ENCODE data around the gene DLGAP1.

DLGAP1 gene

GRCh38 chr18:3803350-3803749 is 651.8 kb downstream of the DLGAP1 start:
- Mint-ChIP-seq H3K27ac (no peak overlapping the region), H3K4me3 (no peak overlapping the region), H3K9me3 (no peaks in the 10 kb centered on the region)

DNA sequence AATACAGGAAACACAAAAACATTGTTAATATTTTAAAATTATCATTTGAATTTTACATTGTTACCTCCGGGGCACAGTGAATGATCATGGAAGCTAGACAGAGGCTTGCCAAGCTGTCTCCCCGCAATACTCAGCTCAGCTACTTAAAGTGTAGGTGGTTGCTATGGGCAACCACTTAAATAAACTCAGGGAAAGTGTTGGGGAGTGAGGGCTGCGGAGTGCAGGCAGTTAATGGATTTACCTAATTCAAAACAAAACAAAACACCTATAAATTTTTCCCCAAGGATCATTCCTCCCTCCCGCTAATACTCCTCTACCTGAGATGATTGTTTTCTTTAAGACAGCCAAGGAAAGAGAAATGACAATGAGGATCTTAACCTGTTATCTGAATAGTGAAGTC is 655.6 kb downstream of the DLGAP1 start:
- no peaks in the 10 kb centered on the region for H3K36me3 Mint-ChIP-seq (ENCODE audit: low read depth)
- H3K9me3 Mint-ChIP-seq: no peaks in the 10 kb centered on the region
- H3K4me1 Mint-ChIP-seq (ENCODE audit: low read depth): no peaks in the 10 kb centered on the region
- no peak for DNase-seq (ENCODE audit: low spot score)
- H3K4me3 Mint-ChIP-seq: no peak overlapping the region
- H3K27me3 Mint-ChIP-seq (ENCODE audit: low read depth): no peaks in the 10 kb centered on the region
- H3K27ac Mint-ChIP-seq: no peak overlapping the region

More at GRCh38 chr18:3803350-3803749, 651.8 kb downstream of the DLGAP1 start:
- H3K36me3 Mint-ChIP-seq (ENCODE audit: low read depth): no peaks in the 10 kb centered on the region
- no peaks in the 10 kb centered on the region for H3K27me3 Mint-ChIP-seq (ENCODE audit: low read depth)
- H3K4me1 Mint-ChIP-seq (ENCODE audit: low read depth): no peaks in the 10 kb centered on the region
- DNase-seq (ENCODE audit: low spot score): no peak

DNA sequence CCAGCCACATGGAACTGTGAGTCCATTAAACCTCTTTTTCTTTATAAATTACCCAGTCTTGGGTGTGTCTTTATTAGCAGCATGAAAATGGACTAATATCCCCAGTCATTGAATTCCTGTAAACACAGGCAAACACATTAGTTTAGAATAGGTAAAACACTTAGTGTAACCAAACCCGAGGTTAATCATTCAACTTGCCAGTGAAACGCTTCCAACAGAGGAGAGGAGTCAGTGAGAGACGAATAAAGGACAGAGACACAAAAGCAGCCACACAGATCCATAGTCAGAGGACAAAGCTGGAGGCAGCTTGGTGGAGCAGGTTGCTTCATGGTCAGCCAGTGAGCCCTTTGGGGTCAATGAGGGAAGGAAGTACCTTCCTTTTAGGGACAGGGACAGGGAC is 657.1 kb downstream of the DLGAP1 start:
- no peak for DNase-seq (ENCODE audit: low spot score)
- Mint-ChIP-seq H3K36me3 (ENCODE audit: low read depth) (no peaks in the 10 kb centered on the region), H3K27me3 (ENCODE audit: low read depth) (no peaks in the 10 kb centered on the region), H3K9me3 (no peaks in the 10 kb centered on the region), H3K27ac (no peak overlapping the region), H3K4me1 (ENCODE audit: low read depth) (no peaks in the 10 kb centered on the region), H3K4me3 (no peak overlapping the region)

DNA sequence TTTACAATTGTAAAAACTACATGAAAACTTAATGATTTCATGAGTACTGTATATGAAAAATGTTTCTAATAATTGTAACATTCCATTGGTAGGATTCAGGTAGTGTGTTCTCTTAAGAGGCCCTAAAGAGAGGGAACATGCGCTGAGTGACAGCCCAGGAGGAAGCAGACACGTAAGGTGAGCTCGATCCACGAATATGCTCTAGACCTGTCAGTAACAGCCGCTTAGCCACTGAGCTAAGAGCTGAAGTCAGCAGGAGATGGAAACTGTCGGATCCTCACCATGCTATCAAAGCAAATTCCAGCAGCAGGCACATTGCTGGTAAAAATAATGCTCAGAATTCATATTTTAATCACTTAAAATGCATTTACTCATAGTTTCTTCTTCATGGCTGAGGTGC is 658.7 kb downstream of the DLGAP1 start:
- no peaks in the 10 kb centered on the region for H3K27me3 Mint-ChIP-seq (ENCODE audit: low read depth)
- DNase-seq (ENCODE audit: low spot score): no peak

DNA sequence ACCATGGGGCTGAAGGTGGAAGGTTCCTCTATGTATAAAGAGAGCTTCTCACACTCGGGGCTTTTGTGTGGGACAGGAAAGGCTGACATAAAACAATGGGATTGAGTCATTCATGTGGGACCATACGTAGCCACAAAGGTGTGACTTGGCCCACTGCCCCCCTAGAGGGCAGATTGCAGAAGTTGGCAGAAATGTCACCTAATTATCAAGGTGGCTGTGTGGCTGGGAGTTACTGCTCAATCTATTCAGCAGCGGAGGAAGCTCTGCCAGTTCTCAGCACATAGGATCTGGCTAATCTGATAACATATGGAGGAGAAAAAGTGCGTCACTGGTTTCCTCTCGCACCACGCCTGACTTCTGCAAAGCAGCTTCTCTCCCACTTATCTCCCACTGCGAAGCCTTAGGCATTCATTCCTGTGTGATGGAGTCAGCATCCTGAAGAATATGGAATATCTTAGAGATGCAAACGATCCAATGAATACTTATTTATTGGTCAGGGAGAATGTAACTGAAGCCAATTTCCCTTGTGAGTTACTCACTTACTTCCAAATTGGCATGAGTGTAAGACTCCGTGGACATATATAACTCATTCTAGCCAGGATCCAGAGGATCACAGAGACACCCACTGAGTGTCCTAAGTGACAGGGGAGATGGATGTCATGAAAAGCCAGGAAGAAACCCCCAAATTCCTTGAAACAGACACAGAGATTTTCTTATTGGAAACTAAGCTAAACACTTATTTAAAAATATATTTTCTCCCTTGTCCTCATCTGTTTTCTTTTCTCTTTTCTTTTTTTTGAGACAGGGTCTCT is 660.4 kb downstream of the DLGAP1 start:
- Mint-ChIP-seq H3K4me1 (ENCODE audit: low read depth) (no peaks in the 10 kb centered on the region), H3K4me3 (no peak overlapping the region), H3K27ac (no peak overlapping the region), H3K27me3 (ENCODE audit: low read depth) (no peaks in the 10 kb centered on the region), H3K36me3 (ENCODE audit: low read depth) (no peaks in the 10 kb centered on the region), H3K9me3 (no peaks in the 10 kb centered on the region)
- no peak for DNase-seq (ENCODE audit: low spot score)

More for the DNA sequence above, 658.7 kb downstream of the DLGAP1 start:
- H3K36me3 Mint-ChIP-seq (ENCODE audit: low read depth): no peaks in the 10 kb centered on the region
- H3K4me3 Mint-ChIP-seq: no peak overlapping the region
- H3K9me3 Mint-ChIP-seq: no peaks in the 10 kb centered on the region
- H3K4me1 Mint-ChIP-seq (ENCODE audit: low read depth): no peaks in the 10 kb centered on the region
- no peak overlapping the region for H3K27ac Mint-ChIP-seq

GRCh38 chr18:3793545-3793944 is 661.6 kb downstream of the DLGAP1 start:
- H3K9me3 Mint-ChIP-seq: no peaks in the 10 kb centered on the region
- no peak for DNase-seq (ENCODE audit: low spot score)
- no peaks in the 10 kb centered on the region for H3K27me3 Mint-ChIP-seq (ENCODE audit: low read depth)
- H3K4me1 Mint-ChIP-seq (ENCODE audit: low read depth): no peaks in the 10 kb centered on the region
- H3K4me3 Mint-ChIP-seq: no peak overlapping the region
- H3K36me3 Mint-ChIP-seq (ENCODE audit: low read depth): no peaks in the 10 kb centered on the region
- no peak overlapping the region for H3K27ac Mint-ChIP-seq

- H3K9me3 Mint-ChIP-seq: no peaks in the 10 kb centered on the region
- H3K36me3 Mint-ChIP-seq (ENCODE audit: low read depth): no peaks in the 10 kb centered on the region
- no peak overlapping the region for H3K4me3 Mint-ChIP-seq
- no peak for DNase-seq (ENCODE audit: low spot score)
- no peaks in the 10 kb centered on the region for H3K4me1 Mint-ChIP-seq (ENCODE audit: low read depth)
- no peaks in the 10 kb centered on the region for H3K27me3 Mint-ChIP-seq (ENCODE audit: low read depth)
- H3K27ac Mint-ChIP-seq: no peak overlapping the region
Measured at GRCh38 chr18:3793111-3793510, 662.0 kb downstream of the DLGAP1 start.

GRCh38 chr18:3792711-3793110 is 662.4 kb downstream of the DLGAP1 start:
- DNase-seq (ENCODE audit: low spot score): no peak
- Mint-ChIP-seq H3K4me3 (no peak overlapping the region), H3K27ac (no peak overlapping the region), H3K36me3 (ENCODE audit: low read depth) (no peaks in the 10 kb centered on the region), H3K9me3 (no peaks in the 10 kb centered on the region), H3K4me1 (ENCODE audit: low read depth) (no peaks in the 10 kb centered on the region), H3K27me3 (ENCODE audit: low read depth) (no peaks in the 10 kb centered on the region)

GRCh38 chr18:3791238-3791637 is 663.9 kb downstream of the DLGAP1 start:
- Mint-ChIP-seq H3K4me1 (ENCODE audit: low read depth) (no peaks in the 10 kb centered on the region), H3K27ac (no peak overlapping the region), H3K27me3 (ENCODE audit: low read depth) (no peaks in the 10 kb centered on the region), H3K36me3 (ENCODE audit: low read depth) (no peaks in the 10 kb centered on the region), H3K4me3 (no peak overlapping the region), H3K9me3 (no peaks in the 10 kb centered on the region)
- no peak for DNase-seq (ENCODE audit: low spot score)

GRCh38 chr18:3790703-3791102 is 664.4 kb downstream of the DLGAP1 start:
- H3K4me1 Mint-ChIP-seq (ENCODE audit: low read depth): no peaks in the 10 kb centered on the region
- no peak for DNase-seq (ENCODE audit: low spot score)
- H3K9me3 Mint-ChIP-seq: no peaks in the 10 kb centered on the region
- H3K27ac Mint-ChIP-seq: no peak overlapping the region
- peaks cover 2% of the 10 kb centered on the region for H3K27me3 Mint-ChIP-seq (ENCODE audit: low read depth)
- H3K36me3 Mint-ChIP-seq (ENCODE audit: low read depth): no peaks in the 10 kb centered on the region
- H3K4me3 Mint-ChIP-seq: no peak overlapping the region

DNA sequence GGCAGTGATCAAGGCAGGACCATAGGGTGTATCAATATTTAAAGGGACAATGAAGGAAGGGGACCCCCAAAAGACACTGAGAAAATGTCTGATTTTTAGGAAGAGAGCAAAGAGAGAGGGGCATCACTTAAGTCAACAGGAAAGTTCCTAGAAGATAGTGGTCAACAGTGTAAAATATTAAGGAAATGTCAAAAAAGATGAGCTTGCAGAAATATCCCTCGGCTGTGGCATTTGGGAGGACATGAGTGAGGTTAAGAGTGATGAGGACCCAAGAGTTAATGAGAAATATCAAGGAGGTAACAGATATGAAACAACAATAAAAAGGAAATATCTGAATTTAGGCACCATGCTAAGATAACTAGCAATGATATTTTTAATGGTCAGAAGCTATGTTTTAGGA is 665.6 kb downstream of the DLGAP1 start:
- H3K36me3 Mint-ChIP-seq (ENCODE audit: low read depth): no peaks in the 10 kb centered on the region
- no peaks in the 10 kb centered on the region for H3K9me3 Mint-ChIP-seq
- H3K4me1 Mint-ChIP-seq (ENCODE audit: low read depth): no peaks in the 10 kb centered on the region
- H3K27me3 Mint-ChIP-seq (ENCODE audit: low read depth): peaks cover 2% of the 10 kb centered on the region
- DNase-seq (ENCODE audit: low spot score): no peak
- no peak overlapping the region for H3K27ac Mint-ChIP-seq
- no peak overlapping the region for H3K4me3 Mint-ChIP-seq

DNA sequence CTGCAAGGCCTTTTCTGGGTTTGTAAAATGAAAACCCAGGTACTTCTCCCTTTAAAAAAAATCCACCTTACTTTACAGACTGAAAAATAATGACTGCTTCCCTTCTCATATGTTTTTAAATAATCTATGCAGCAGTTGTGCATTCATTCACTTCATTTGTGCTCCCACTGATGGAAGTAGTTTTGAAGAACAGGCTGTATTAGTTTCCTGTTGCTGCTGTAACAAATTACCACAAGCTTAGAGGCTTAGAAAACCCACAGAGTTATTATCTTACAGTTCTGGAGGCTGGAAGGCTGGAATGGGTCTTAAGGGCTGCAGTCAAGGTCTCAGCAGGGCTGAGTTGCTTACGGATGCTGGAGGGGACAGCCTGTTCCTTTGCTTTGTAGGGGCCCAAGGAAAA is 670.2 kb downstream of the DLGAP1 start:
- no peaks in the 10 kb centered on the region for H3K4me1 Mint-ChIP-seq (ENCODE audit: low read depth)
- no peaks in the 10 kb centered on the region for H3K36me3 Mint-ChIP-seq (ENCODE audit: low read depth)
- H3K9me3 Mint-ChIP-seq: no peaks in the 10 kb centered on the region
- no peak overlapping the region for H3K4me3 Mint-ChIP-seq
- DNase-seq (ENCODE audit: low spot score): no peak
- H3K27me3 Mint-ChIP-seq (ENCODE audit: low read depth): peaks cover 4% of the 10 kb centered on the region
- no peak overlapping the region for H3K27ac Mint-ChIP-seq

GRCh38 chr18:3782901-3783300 is 672.2 kb downstream of the DLGAP1 start:
- DNase-seq (ENCODE audit: low spot score): no peak
- no peak overlapping the region for H3K27ac Mint-ChIP-seq
- H3K27me3 Mint-ChIP-seq (ENCODE audit: low read depth): peaks cover 4% of the 10 kb centered on the region
- H3K4me1 Mint-ChIP-seq (ENCODE audit: low read depth): no peaks in the 10 kb centered on the region
- H3K36me3 Mint-ChIP-seq (ENCODE audit: low read depth): no peaks in the 10 kb centered on the region
- no peak overlapping the region for H3K4me3 Mint-ChIP-seq
- no peaks in the 10 kb centered on the region for H3K9me3 Mint-ChIP-seq

DNA sequence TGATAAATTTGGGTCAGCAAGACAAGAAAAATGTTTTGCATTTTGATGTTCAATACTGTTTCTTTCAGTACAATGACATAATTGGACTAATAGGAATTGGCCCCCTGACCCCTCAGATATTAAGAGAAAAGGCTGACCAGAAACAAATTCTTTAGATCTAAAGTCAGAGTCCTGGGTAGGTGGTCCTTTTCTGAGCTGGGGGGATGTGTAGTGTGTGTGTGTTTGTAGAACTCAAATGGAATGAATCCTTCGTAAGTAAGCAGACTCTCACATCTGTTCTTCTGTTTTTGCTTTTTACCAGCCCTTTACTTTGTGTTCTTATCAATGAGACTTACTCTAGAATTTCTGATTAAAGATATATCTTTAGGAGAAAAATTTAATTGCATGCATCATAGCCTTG is 677.4 kb downstream of the DLGAP1 start:
- Mint-ChIP-seq H3K36me3 (ENCODE audit: low read depth) (no peaks in the 10 kb centered on the region), H3K4me1 (ENCODE audit: low read depth) (no peaks in the 10 kb centered on the region), H3K4me3 (no peak overlapping the region), H3K9me3 (no peaks in the 10 kb centered on the region), H3K27ac (no peak overlapping the region), H3K27me3 (ENCODE audit: low read depth) (peaks cover 6% of the 10 kb centered on the region)
- no peak for DNase-seq (ENCODE audit: low spot score)

- no peak overlapping the region for H3K4me3 Mint-ChIP-seq
Measured at GRCh38 chr18:3777122-3777521, 678.0 kb downstream of the DLGAP1 start.

More at GRCh38 chr18:3777122-3777521, 678.0 kb downstream of the DLGAP1 start:
- peaks cover 6% of the 10 kb centered on the region for H3K27me3 Mint-ChIP-seq (ENCODE audit: low read depth)
- no peaks in the 10 kb centered on the region for H3K9me3 Mint-ChIP-seq
- no peak for DNase-seq (ENCODE audit: low spot score)
- H3K4me1 Mint-ChIP-seq (ENCODE audit: low read depth): peaks cover 1% of the 10 kb centered on the region
- H3K36me3 Mint-ChIP-seq (ENCODE audit: low read depth): no peaks in the 10 kb centered on the region
- no peak overlapping the region for H3K27ac Mint-ChIP-seq
